ENCODE data around the gene CD244.
"Not testable (repeated sequence)": the region's sequence is repeated elsewhere in the genome, so short reads cannot be mapped to it uniquely, and the experiment has no call there.

Gene CD244

GRCh38 chr1:160795951-160796383, 66.7 kb downstream of the CD244 start, which contains the start of gene LY9:
TSS of gene LY9 (plus strand) at chr1:160796174. CDS start at chr1:160796188, 14 bp downstream.
- peak within 1 kb of the TSS in 12 of 21 experiments; percentile 12 to 90 (median 66) for H3K27ac ChIP-seq
- peak within 1 kb of the TSS; percentile 10 to 35 (median 26) for H3K4me3 ChIP-seq

GRCh38 chr1:160794376-160794775, 68.3 kb downstream of the CD244 start:
- H3K4me3 ChIP-seq: no peak overlapping the region
- H3K27ac ChIP-seq: no peak overlapping the region

GRCh38 chr1:160789702-160790611, 72.7 kb downstream of the CD244 start:
- Histone ChIP-seq H3K4me3 (no peak overlapping the region), H3K27ac (peak overlapping the region in 6 of 21 experiments; percentile 41 to 79 (median 54))

- H3K27ac ChIP-seq: peak overlapping the region in 2 of 21 experiments; percentile 50 to 53
Observed at GRCh38 chr1:160789051-160789701, 73.5 kb downstream of the CD244 start.

GRCh38 chr1:160782988-160783765, 79.5 kb downstream of the CD244 start:
- H3K4me3 ChIP-seq: not testable (repeated sequence)
- peak overlapping the region in 5 of 21 experiments; percentile 21 to 86 (median 65) for H3K27ac ChIP-seq

More at GRCh38 chr1:160789051-160789701, 73.5 kb downstream of the CD244 start:
- H3K4me3 ChIP-seq: no peak overlapping the region

- Histone ChIP-seq H3K27ac (peak overlapping the region in 19 of 21 experiments; percentile 14 to 86 (median 58)), H3K4me3 (no peak overlapping the region)
Observed at GRCh38 chr1:160781914-160782689, 80.6 kb downstream of the CD244 start.

GRCh38 chr1:160781186-160781766, 81.4 kb downstream of the CD244 start:
- Histone ChIP-seq H3K4me3 (no peak overlapping the region), H3K27ac (peak overlapping the region in 19 of 21 experiments; percentile 14 to 86 (median 58))

GRCh38 chr1:160780398-160780755, 82.3 kb downstream of the CD244 start:
- Histone ChIP-seq H3K4me3 (no peak overlapping the region), H3K27ac (peak overlapping the region in 3 of 21 experiments; percentile 51 to 86 (median 69))
